HepG2 (cell line): Measurements from ENCODE around the gene TLR5. TPM values are rescaled to one million over a fixed set of nuclear protein-coding genes. Genes with fewer than 3 reads are reported as not detected.

Experiments used
- AFF4 ChIP-seq: sonication (generic); formaldehyde crosslinking; IDR thresholded peaks from 2 replicates; pipeline ENCODE4 v1.4.0; 2020; ENCODE audit warnings: missing genetic modification reagents
- BCL6 ChIP-seq: IDR thresholded peaks from 2 replicates; pipeline ENCODE4 v1.6.1; 2016; ENCODE audit warnings: missing genetic modification reagents, missing compliant biosample characterization
- BHLHE40 ChIP-seq: IDR thresholded peaks from 2 replicates; pipeline ENCODE4 v1.6.1; 2011; ENCODE audit warnings: low read length, improper control_type of control experiment
- CREB3 ChIP-seq: sonication (generic); formaldehyde crosslinking; IDR thresholded peaks from 2 replicates; pipeline ENCODE4 v1.5.0; 2020; ENCODE audit warnings: missing genetic modification reagents
- CREBL2 ChIP-seq: sonication (generic); formaldehyde crosslinking; IDR thresholded peaks from 2 replicates; pipeline ENCODE4 v1.8.1; 2023; ENCODE audit warnings: missing genetic modification reagents, mild to moderate bottlenecking, borderline replicate concordance
- EZH2 ChIP-seq: conservative IDR thresholded peaks from 2 replicates; pipeline ENCODE4 v1.6.1; 2012; ENCODE audit warnings: mild to moderate bottlenecking, low read depth, low read length, moderate library complexity
- HINFP ChIP-seq: sonication (generic); formaldehyde crosslinking; IDR thresholded peaks from 2 replicates; pipeline ENCODE4 v1.4.0; 2020; ENCODE audit warnings: low read depth, mild to moderate bottlenecking, missing genetic modification reagents
- HOXA7 ChIP-seq: sonication (generic); formaldehyde crosslinking; IDR thresholded peaks from 2 replicates; pipeline ENCODE4 v1.8.1; 2022; ENCODE audit warnings: mild to moderate bottlenecking, missing genetic modification reagents, moderate library complexity
- SOX6 ChIP-seq, 2 experiments: fragments of 450-650 bp in 1 of 2; sonication (generic) in 1 of 2; formaldehyde crosslinking in 1 of 2; IDR thresholded peaks; 2 replicates each; pipeline versions ENCODE4 v1.4.0 to v1.6.1; 2017 to 2020; ENCODE audit warnings: antibody characterized with exemption in 1 of 2, mild to moderate bottlenecking in 1 of 2, missing genetic modification reagents in 1 of 2
- SPEN ChIP-seq: sonication (generic); formaldehyde crosslinking; IDR thresholded peaks from 2 replicates; pipeline ENCODE4 v1.5.1; 2020; ENCODE audit warnings: low read depth, mild to moderate bottlenecking, missing genetic modification reagents
- STAT6 ChIP-seq: sonication (generic); formaldehyde crosslinking; IDR thresholded peaks from 2 replicates; pipeline ENCODE4 v1.4.0; 2020; ENCODE audit warnings: missing genetic modification reagents, mild to moderate bottlenecking, borderline replicate concordance
- ZFP1 ChIP-seq: IDR thresholded peaks from 2 replicates; pipeline ENCODE4 v1.6.1; 2016
- ZMAT3 ChIP-seq: sonication (generic); formaldehyde crosslinking; conservative IDR thresholded peaks from 2 replicates; pipeline ENCODE4 v1.7.0; 2021; ENCODE audit warnings: missing genetic modification reagents
- ZNF124 ChIP-seq: sonication (generic); formaldehyde crosslinking; IDR thresholded peaks from 2 replicates; pipeline ENCODE4 v1.4.0; 2020; ENCODE audit warnings: missing genetic modification reagents
- ZNF207 ChIP-seq: fragments of 450-650 bp; IDR thresholded peaks from 2 replicates; pipeline ENCODE4 v1.6.1; 2016; ENCODE audit warnings: antibody characterized with exemption, borderline replicate concordance
- ZNF30 ChIP-seq: sonication (generic); formaldehyde crosslinking; IDR thresholded peaks from 2 replicates; pipeline ENCODE4 v1.5.0; 2020; ENCODE audit warnings: mild to moderate bottlenecking, missing genetic modification reagents
- ZNF558 ChIP-seq: sonication (generic); formaldehyde crosslinking; IDR thresholded peaks from 2 replicates; pipeline ENCODE4 v1.9.0; 2022; ENCODE audit warnings: mild to moderate bottlenecking, missing genetic modification reagents, borderline replicate concordance
- ZNF567 ChIP-seq: sonication (generic); formaldehyde crosslinking; IDR thresholded peaks from 2 replicates; pipeline ENCODE4 v1.8.1; 2023; ENCODE audit warnings: mild to moderate bottlenecking, missing genetic modification reagents, borderline replicate concordance
- ZNF761 ChIP-seq: sonication (generic); formaldehyde crosslinking; conservative IDR thresholded peaks from 2 replicates; pipeline ENCODE4 v1.4.0; 2020; ENCODE audit warnings: mild to moderate bottlenecking, missing genetic modification reagents
- ZNF790 ChIP-seq: sonication (generic); formaldehyde crosslinking; IDR thresholded peaks from 2 replicates; pipeline ENCODE4 v1.8.0; 2022; ENCODE audit warnings: missing genetic modification reagents, mild to moderate bottlenecking, borderline replicate concordance
- ZNF879 ChIP-seq: sonication (generic); formaldehyde crosslinking; IDR thresholded peaks from 2 replicates; pipeline ENCODE4 v1.8.1; 2023; ENCODE audit warnings: missing genetic modification reagents
- polyA plus RNA-seq, 8 experiments: library from polyadenylated mRNA; depleted of rRNA in 3 of 8; stranded (reverse) in 7 of 8; unstranded in 1 of 8; fragments of >200 nt; fragmentation: Illumina TruSeq in 4 of 8; extraction: Trizol in 4 of 8; gene quantifications; 2 replicates each; pipeline versions ENCODE4 v1.2.1 to v1.2.3, GENCODE V29; 2011 to 2016; ENCODE audit warnings: low read depth in 4 of 8, missing spikeins in 1 of 8, mixed read lengths in 1 of 8; ENCODE audit not compliant: insufficient read depth in 1 of 8
- total RNA-seq, 5 experiments: library from RNA; depleted of rRNA; stranded (reverse); fragments of >200 nt; fragmentation: Illumina TruSeq; extraction: Trizol; gene quantifications; 2 replicates each; pipeline ENCODE4 v1.2.3, GENCODE V29; 2016; ENCODE audit warnings: low read depth in 1 of 5

Gene TLR5
- total and polyA plus RNA-seq, 2 of the 13 experiments (the other 11 are each of a cell fraction or from before 2014, with no cell fraction given) = not detected

GRCh38 chr1:223081181-223081994 lies 61.7 kb downstream of the TLR5 start (continued):
- TF ChIP-seq CREB3 (CRISPR knock-in tag) = no peak
- peak; percentile 52; the same call in 1 of the 2 replicates for TF ChIP-seq SPEN (CRISPR knock-in tag)
- no peak for TF ChIP-seq STAT6 (CRISPR knock-in tag)
- no peak for TF ChIP-seq HOXA7 (CRISPR knock-in tag)
- TF ChIP-seq ZFP1 (CRISPR knock-in tag) = 0 out of 2 replicates have a peak, but pooled peaks have one; percentile 58
- no peak for TF ChIP-seq ZNF207
- peak; percentile 60; the same call in 1 of the 2 replicates for TF ChIP-seq ZNF124 (CRISPR knock-in tag)
- TF ChIP-seq ZNF790 (CRISPR knock-in tag) = no peak
- TF ChIP-seq AFF4 = no peak
- no peak for TF ChIP-seq EZH2
- no peak for TF ChIP-seq CREBL2 (CRISPR knock-in tag)
- no peak for TF ChIP-seq ZNF761 (CRISPR knock-in tag)
- TF ChIP-seq ZMAT3 (CRISPR knock-in tag) = no peak
- no peak for TF ChIP-seq ZNF30 (CRISPR knock-in tag)
- no peak for TF ChIP-seq SOX6 (IDR thresholded peaks at IDR 0.05)
- peak; percentile 67 for TF ChIP-seq SOX6 (CRISPR knock-in tag; IDR thresholded peaks at IDR 0.05)
- no peak for TF ChIP-seq ZNF558 (CRISPR knock-in tag)
- TF ChIP-seq ZNF567 (CRISPR knock-in tag) = no peak
- TF ChIP-seq BHLHE40 = no peak
- no peak for TF ChIP-seq ZNF879 (CRISPR knock-in tag)
- no peak for TF ChIP-seq HINFP (CRISPR knock-in tag)
- peak; percentile 46; the same call in 1 of the 2 replicates for TF ChIP-seq BCL6 (CRISPR knock-in tag)
